ENCODE measurements around the gene KANK3. TPM values are rescaled to one million over a fixed set of nuclear protein-coding genes. Genes with fewer than 3 reads are reported as not detected.

The KANK3 gene
- total RNA-seq, 4 donors from 2014 or later, result 0.83 to 7.9 (median 4.3) TPM

DNA sequence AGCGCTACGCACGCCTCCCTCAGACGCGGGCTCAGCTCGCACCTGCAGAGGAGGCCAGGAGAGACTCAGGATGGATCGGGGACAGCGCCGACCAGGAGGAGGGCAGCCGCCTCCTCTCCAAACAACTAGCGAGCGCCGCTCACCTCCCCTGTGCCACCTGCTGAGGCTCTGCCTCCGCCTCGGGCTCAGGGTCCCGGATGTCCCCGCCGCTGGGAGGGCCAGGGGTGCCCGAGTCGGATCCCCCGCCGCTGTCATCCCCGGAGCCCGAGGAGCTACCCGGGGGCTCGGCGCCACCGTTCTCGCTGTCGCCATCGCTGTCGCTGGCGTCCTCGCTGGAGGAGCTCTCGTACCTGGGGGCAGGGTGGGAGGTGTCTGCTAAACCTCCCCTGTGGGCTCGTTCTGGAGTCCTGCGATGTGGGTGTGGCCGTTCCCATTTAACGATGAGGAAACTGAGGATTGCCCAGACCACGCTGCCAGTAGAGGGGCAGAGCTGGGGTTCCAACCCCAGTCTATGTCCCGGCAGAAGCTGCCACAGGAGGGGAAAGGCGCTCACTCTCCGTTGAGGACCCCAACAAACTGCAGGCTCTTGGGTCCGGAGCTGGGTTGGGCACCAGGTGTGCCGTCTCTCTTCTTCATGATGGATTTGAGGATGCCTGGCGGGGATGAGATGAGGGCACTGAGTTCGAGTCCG, 9.2 kb downstream of the KANK3 start:
- H3K27me3 ChIP-seq, result peaks cover 40% of the 10 kb centered on the region
- peak overlapping the region; percentile 52 for H3K4me3 ChIP-seq
- TF ChIP-seq POLR2A (IDR thresholded peaks at IDR 0.05) (no peak), CTCF (IDR thresholded peaks at IDR 0.05) (no peak), POLR2AphosphoS5 (IDR thresholded peaks at IDR 0.05) (no peak), EP300 (IDR thresholded peaks at IDR 0.05) (no peak)
- no peak overlapping the region for H3K27ac ChIP-seq
- no peak for DNase-seq (ENCODE audit: low spot score in 2 of 2)
- WGBS, result 39% methylated on average over 9 of the region's 48 CpGs
- H3K9me3 ChIP-seq, result no peaks in the 10 kb centered on the region
- no peaks in the 10 kb centered on the region for H3K36me3 ChIP-seq
- H3K4me1 ChIP-seq, result peaks cover 27% of the 10 kb centered on the region

DNA sequence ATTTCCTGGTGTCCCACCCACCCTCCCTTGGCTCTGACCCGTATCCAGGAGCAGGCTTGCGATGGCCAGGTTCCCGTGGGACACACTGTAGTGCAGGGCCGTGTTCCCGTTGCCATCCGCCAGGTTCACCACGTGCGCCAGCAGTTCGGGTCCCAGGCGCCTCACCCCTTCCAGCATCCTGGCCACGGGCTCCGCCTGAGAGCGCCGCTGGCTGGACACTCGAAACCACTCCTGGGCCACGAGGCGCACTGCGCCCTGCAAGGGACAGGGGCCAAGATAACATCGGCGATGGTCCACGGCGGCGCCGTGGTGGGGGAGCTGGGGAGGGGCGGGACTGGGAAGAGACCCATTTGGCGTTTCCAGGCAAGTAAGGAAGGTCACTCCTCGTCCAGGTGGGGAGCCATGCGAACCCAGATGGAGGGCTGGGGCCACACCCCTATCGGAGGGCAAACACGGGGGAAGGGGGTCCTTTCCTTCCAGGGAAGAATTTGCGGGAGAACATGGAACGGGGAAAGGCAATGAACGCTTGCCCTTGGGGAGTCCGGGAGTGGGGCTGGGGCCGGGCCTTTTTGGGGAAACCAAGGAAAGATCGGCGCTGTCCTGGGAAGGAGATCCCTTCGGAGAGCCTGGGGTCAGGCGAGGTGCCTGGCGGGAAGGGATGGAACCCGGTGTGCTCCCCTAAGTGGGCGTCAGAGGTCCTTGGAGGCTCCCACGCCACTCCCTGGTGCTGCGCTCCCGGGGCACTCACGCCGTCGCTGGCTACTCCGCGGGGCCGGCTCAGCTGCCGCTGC, 9.9 kb downstream of the KANK3 start:
- Histone ChIP-seq H3K36me3 (no peaks in the 10 kb centered on the region), H3K4me3 (no peak overlapping the region), H3K4me1 (peaks cover 27% of the 10 kb centered on the region), H3K27me3 (peaks cover 40% of the 10 kb centered on the region), H3K9me3 (no peaks in the 10 kb centered on the region), H3K27ac (no peak overlapping the region)
- DNase-seq (ENCODE audit: low spot score in 2 of 2), result no peak
- TF ChIP-seq POLR2A (IDR thresholded peaks at IDR 0.05) (no peak), POLR2AphosphoS5 (IDR thresholded peaks at IDR 0.05) (no peak), CTCF (IDR thresholded peaks at IDR 0.05) (no peak), EP300 (IDR thresholded peaks at IDR 0.05) (no peak)
- WGBS, result 37% methylated on average over 40 of the region's 52 CpGs

DNA sequence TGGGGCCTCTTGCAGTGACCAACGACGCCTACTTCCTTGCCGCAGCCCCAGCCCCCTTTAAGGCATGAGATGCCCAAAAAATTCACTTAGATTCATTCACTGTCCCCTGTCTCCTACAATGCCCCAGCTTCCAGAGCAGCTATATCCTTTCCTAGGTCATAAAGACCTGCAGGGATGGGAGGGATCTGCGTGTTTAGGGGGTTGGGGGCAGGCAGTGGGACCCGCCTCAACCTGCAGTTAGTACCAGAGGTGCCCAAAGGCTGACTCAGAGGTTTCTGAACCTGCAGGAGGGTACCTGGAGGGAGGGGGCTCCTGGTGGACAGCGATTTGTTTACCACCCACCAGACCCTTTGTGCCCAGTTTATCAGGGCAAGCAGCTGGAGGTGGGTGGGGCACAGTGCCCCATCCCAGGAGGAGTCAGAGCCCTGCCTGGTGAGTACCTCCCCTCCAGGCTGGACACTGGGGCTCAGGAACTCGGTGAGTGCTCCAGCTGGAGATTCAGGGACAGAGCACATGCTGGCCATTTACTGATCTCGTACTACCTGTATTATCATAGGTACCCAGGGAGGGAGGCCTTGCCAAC, 11.7 kb downstream of the KANK3 start:
- 81% methylated on average over 6 of the region's 8 CpGs for WGBS

GRCh38 chr19:8329996-8330395, 13.1 kb downstream of the KANK3 start:
- WGBS, result 57% methylated on average over 3 of the region's 3 CpGs
- Histone ChIP-seq H3K9me3 (no peaks in the 10 kb centered on the region), H3K27ac (no peak overlapping the region), H3K4me3 (no peak overlapping the region), H3K4me1 (peaks cover 16% of the 10 kb centered on the region), H3K27me3 (peaks cover 25% of the 10 kb centered on the region), H3K36me3 (no peaks in the 10 kb centered on the region)
- no peak for DNase-seq (ENCODE audit: low spot score in 2 of 2)
- TF ChIP-seq POLR2AphosphoS5 (IDR thresholded peaks at IDR 0.05) (no peak), CTCF (IDR thresholded peaks at IDR 0.05) (no peak), EP300 (IDR thresholded peaks at IDR 0.05) (no peak), POLR2A (IDR thresholded peaks at IDR 0.05) (no peak)

More for the DNA sequence above, 11.7 kb downstream of the KANK3 start:
- TF ChIP-seq POLR2AphosphoS5 (IDR thresholded peaks at IDR 0.05) (no peak), CTCF (IDR thresholded peaks at IDR 0.05) (no peak), EP300 (IDR thresholded peaks at IDR 0.05) (no peak), POLR2A (IDR thresholded peaks at IDR 0.05) (no peak)
- DNase-seq (ENCODE audit: low spot score in 2 of 2), result no peak
- Histone ChIP-seq H3K36me3 (no peaks in the 10 kb centered on the region), H3K4me1 (peaks cover 27% of the 10 kb centered on the region), H3K4me3 (no peak overlapping the region), H3K27ac (no peak overlapping the region), H3K9me3 (no peaks in the 10 kb centered on the region), H3K27me3 (peaks cover 37% of the 10 kb centered on the region)

DNA sequence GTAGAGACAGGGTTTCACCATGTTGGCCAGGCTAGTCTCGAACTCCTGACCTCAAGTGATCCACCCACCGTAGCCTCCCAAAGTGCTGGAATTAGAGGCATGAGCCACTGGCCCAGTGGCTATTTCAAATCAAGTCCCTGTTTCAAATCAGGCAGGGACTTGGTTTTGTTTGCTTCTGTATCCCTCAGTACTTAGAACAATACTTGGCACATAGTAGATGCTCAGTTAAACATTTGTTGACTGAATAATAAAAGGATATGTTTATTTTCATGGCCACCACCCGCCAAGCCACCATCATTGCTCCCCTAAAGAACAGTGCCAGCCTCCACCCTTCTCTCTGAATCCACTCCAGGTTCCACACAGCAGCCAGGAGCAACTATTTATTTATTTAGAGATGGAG, 17.6 kb downstream of the KANK3 start:
- Histone ChIP-seq H3K27ac (no peak overlapping the region), H3K36me3 (peaks cover 12% of the 10 kb centered on the region), H3K4me3 (no peak overlapping the region), H3K4me1 (peaks cover 29% of the 10 kb centered on the region), H3K27me3 (no peaks in the 10 kb centered on the region), H3K9me3 (no peaks in the 10 kb centered on the region)
- no peak for TF ChIP-seq CTCF (IDR thresholded peaks at IDR 0.05)
- TF ChIP-seq POLR2A (IDR thresholded peaks at IDR 0.05), result no peak
- whole genome bisulfite sequencing, result 84% methylated on average over 3 of the region's 3 CpGs
- no peak for DNase-seq (ENCODE audit: low spot score in 2 of 2)
